ENCODE data around the gene SLPI. TPM values are rescaled to one million over a fixed set of nuclear protein-coding genes. Genes with fewer than 3 reads are reported as not detected.

Gene SLPI
- total RNA-seq, 1 donor from 2014 or later: 68.1 TPM

- TF ChIP-seq CTCF (conservative IDR thresholded peaks at IDR 0.05; ENCODE audit: low read depth, low read length): no peak
- no peak for DNase-seq (ENCODE audit: low read depth)
- no peak overlapping the region for H3K4me3 ChIP-seq (ENCODE audit: low read depth, low read length)
Measured at GRCh38 chr20:45246109-45246508, 8.3 kb downstream of the SLPI start.

DNA sequence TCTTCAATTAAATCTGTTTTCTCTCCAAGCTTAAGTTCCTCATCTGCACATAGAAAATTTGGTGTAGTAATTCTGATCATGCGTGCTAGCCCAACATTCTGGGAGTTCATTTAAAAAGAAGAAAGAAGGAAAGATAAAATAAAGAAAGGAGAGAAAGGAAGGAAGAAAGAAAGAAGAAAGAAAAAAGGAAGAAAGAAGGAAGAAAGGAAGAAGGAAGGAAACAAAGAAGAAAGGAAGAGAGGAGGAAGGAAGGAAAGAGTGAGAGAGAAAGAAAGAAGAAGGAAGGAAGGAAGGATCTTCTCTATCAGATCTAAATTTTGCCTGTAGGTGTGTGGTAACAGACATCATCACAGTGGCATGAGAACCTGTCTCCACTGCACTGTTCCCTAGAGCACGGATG, 16.2 kb downstream of the SLPI start:
- no peak for TF ChIP-seq CTCF (conservative IDR thresholded peaks at IDR 0.05; ENCODE audit: low read depth, low read length)
- no peak overlapping the region for H3K4me3 ChIP-seq (ENCODE audit: low read depth, low read length)
- DNase-seq (ENCODE audit: low read depth): no peak

- DNase-seq (ENCODE audit: low read depth): no peak
Measured at GRCh38 chr20:45235995-45236394, 18.4 kb downstream of the SLPI start.

DNA sequence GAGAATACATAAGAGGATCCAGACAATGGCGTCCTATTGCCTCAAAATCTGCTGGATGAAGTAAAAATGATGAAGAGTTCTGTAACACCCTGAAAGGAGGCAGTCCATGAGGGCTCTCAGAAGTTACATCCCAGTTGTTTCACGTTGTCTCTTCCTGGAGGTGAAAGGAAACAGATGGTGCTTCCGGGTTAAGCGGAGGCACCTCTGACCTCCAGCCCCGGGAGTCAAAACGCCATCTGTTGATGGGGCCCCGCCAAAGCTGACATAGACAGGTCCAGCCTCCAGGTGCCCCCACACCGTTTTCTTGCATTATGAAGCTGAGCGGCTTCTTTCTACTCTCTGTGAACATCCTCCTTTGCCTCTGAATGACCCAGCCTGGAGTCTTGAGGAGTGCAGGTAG, 23.7 kb downstream of the SLPI start:
- H3K4me3 ChIP-seq (ENCODE audit: low read depth, low read length): no peak overlapping the region
- no peak for TF ChIP-seq CTCF (conservative IDR thresholded peaks at IDR 0.05; ENCODE audit: low read depth, low read length)
- no peak for DNase-seq (ENCODE audit: low read depth)

More at GRCh38 chr20:45235995-45236394, 18.4 kb downstream of the SLPI start:
- peak; percentile 76 for TF ChIP-seq CTCF (conservative IDR thresholded peaks at IDR 0.05; ENCODE audit: low read depth, low read length)
- H3K4me3 ChIP-seq (ENCODE audit: low read depth, low read length): no peak overlapping the region

- DNase-seq (ENCODE audit: low read depth): no peak
- TF ChIP-seq CTCF (conservative IDR thresholded peaks at IDR 0.05; ENCODE audit: low read depth, low read length): peak; percentile 79
- no peak overlapping the region for H3K4me3 ChIP-seq (ENCODE audit: low read depth, low read length)
Measured at GRCh38 chr20:45229264-45230056, 24.9 kb downstream of the SLPI start.

DNA sequence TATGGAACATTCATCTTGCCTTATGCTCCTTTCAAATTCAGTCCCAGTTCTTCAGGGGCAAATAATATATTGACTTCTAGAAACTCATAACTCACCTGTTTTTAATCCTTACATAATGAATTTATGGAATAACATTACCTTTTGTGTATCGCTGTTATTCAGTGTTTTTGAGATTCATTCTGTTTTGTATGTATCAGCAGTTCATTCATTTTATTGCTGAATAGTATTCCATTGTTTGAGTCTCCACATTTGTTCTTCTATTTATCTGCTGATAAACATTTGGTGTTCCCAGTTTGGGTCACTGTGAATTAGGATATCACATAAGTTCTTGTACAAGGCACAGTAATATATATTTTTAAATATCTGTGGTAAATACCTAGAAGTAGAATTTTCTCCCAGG, 28.1 kb downstream of the SLPI start:
- no peak overlapping the region for H3K4me3 ChIP-seq (ENCODE audit: low read depth, low read length)
- no peak for TF ChIP-seq CTCF (conservative IDR thresholded peaks at IDR 0.05; ENCODE audit: low read depth, low read length)
- no peak for DNase-seq (ENCODE audit: low read depth)

DNA sequence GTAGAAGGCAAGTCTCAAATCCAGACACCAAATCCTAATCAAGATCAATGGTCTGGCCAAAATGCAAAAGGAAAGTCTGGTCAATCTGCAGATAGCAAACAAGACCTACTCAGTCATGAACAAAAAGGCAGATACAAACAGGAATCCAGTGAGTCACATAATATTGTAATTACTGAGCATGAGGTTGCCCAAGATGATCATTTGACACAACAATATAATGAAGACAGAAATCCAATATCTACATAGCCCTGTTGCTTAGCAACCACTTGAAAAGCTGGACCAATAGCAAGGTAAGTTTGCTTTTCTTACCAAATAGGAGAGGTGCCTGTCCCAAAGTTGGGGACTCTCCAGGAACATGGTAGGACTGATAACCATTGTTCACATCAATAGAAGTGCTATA, 31.2 kb downstream of the SLPI start:
- H3K4me3 ChIP-seq (ENCODE audit: low read depth, low read length): no peak overlapping the region
- no peak for TF ChIP-seq CTCF (conservative IDR thresholded peaks at IDR 0.05; ENCODE audit: low read depth, low read length)
- no peak for DNase-seq (ENCODE audit: low read depth)
